Mucosa of descending colon (tissue), 3 donors: ENCODE data around the gene CCL24. TPM values are rescaled to one million over a fixed set of nuclear protein-coding genes. Genes with fewer than 3 reads are reported as not detected.
"Not testable (repeated sequence)": the region's sequence is repeated elsewhere in the genome, so short reads cannot be mapped to it uniquely, and the experiment has no call there.

Experiments
- ATAC-seq: fragments of 200-7000 bp; cut with Tn5 transposase; one replicate; pipeline ENCODE4 v1.9.1; 2020; ENCODE audit warnings: mild to moderate bottlenecking, moderate library complexity
- DNase-seq, 3 donors: peaks; one replicate each; pipeline ENCODE4 v3.0.0-alpha.2; 2020
- H3K36me3 ChIP-seq: fragments of 200-600 bp; one replicate; pipeline ENCODE4 v1.8.0; 2021; ENCODE audit warnings: low read depth, mild to moderate bottlenecking
- H3K4me1 ChIP-seq: fragments of 200-600 bp; one replicate; pipeline ENCODE4 v1.8.0; 2021; ENCODE audit warnings: low read depth, mild to moderate bottlenecking
- H3K4me3 ChIP-seq: fragments of 200-600 bp; one replicate; pipeline ENCODE4 v1.8.0; 2021; ENCODE audit warnings: mild to moderate bottlenecking
- H3K9me3 ChIP-seq: fragments of 200-600 bp; one replicate; pipeline ENCODE4 v1.8.0; 2021; ENCODE audit warnings: mild to moderate bottlenecking
- CTCF ChIP-seq: fragments of 200-600 bp; IDR thresholded peaks from one replicate; pipeline ENCODE4 v1.8.0; 2022; ENCODE audit warnings: antibody characterized with exemption, mild to moderate bottlenecking
- intact Hi-C, 2 donors: fragments of 100-400 bp; cut with DNase I in 1 of 2; cut with micrococcal nuclease in 1 of 2; formaldehyde crosslinking; loops; one replicate each; pipeline versions ENCODE4 v1.11.0 to v1.11.1; 2022; cut with DNase I, micrococcal nuclease
- total RNA-seq, 3 donors: library from RNA; stranded (reverse); fragmentation: NEBNext Ultra II Directional in 2 of 3; extraction: Animal tissue kit (Norgen Biotek cat#: 25700) in 2 of 3; gene quantifications; one replicate each; pipeline versions ENCODE4 v1.2.1 to v1.2.4, GENCODE V29; 2021 to 2023
- donor health status: DM: no; HTN: no; CAD: no; lungs with moderate emphysema.
- donor health status: DM: no; HTN: no; CAD: no.
- donor health status: DM: no; HTN: yes; CAD: no.

Gene CCL24
- total RNA-seq, 3 donors from 2014 or later = 3.4 to 25.6 (median 6.9) TPM

DNA sequence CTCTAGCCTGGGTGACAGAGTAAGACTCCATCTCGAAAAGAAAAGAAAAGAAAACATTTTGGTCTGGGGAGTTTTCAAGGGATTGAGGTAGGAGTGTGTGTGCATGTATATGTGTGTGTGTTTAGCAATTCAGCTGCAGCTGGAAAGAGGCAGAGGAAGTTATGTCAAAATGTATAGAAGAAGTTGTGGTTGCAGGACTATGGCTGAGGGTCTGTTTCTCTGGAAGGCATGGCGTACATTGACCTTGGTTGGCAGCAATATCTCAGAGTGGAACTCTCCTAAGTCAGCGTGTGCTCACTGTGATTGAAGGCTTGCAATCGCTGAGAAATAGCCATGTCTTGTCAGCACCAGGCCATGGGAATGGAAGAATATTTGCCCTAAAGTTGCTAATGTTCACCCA, 36.6 kb upstream of the CCL24 start:
- no peak overlapping the region for H3K4me3 ChIP-seq
- H3K4me1 ChIP-seq = no peaks in the 10 kb centered on the region
- DNase-seq (no peak), ATAC-seq (peak; percentile 12)
- TF ChIP-seq CTCF = no peak
- intact Hi-C loops = no loop called here
- H3K9me3 ChIP-seq = no peaks in the 10 kb centered on the region
- H3K36me3 ChIP-seq = no peaks in the 10 kb centered on the region

DNA sequence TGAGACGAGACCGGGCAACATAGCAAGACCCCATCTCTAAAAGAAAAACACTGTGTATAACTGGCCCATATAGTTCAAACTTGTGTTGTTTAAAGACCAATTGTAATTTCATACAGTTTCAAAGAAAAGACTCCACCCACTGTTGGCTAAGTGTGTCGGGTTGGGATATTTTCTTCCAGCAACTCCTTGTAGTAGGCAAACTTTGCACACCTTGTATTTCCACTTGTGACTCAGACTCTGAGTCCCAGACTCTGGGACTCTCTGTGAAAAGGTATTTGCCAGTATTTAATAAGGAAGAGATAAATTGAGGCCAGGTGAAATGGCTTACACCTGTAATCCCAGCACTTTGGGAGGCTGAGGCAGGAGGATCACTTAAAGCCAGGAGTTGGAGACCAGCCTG, 36.0 kb upstream of the CCL24 start:
- no peaks in the 10 kb centered on the region for H3K36me3 ChIP-seq
- no peak for TF ChIP-seq CTCF
- DNase-seq (no peak), ATAC-seq (peak; percentile 59)
- H3K4me1 ChIP-seq = no peaks in the 10 kb centered on the region
- H3K4me3 ChIP-seq = no peak overlapping the region
- intact Hi-C loops = no loop called here
- H3K9me3 ChIP-seq = no peaks in the 10 kb centered on the region

GRCh38 chr7:75847707-75848106, 34.1 kb upstream of the CCL24 start:
- no peaks in the 10 kb centered on the region for H3K36me3 ChIP-seq
- H3K9me3 ChIP-seq = no peaks in the 10 kb centered on the region
- intact Hi-C loops = no loop called here

DNA sequence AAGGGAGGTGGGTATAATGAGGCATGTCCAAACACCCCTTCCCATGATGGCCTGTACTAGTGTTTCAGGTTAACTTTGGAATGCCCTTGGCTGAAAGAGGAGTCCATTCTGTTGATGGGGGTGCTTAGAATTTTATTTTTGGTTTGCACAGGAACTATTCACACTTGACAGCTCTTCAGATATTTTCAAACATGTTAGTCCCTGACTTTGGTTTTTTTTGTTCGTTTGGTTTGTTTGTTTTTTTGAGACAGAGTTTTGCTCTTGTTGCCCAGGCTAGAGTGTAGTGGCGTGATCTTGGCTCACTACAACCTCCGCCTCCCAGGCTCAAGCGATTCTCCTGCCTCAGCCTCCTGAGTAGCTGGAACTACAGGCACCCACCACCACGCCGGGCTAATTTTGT, 31.5 kb upstream of the CCL24 start:
- ATAC-seq, H3K4me3 ChIP-seq, DNase-seq, H3K4me1 ChIP-seq, intact Hi-C loops, H3K9me3 ChIP-seq, H3K36me3 ChIP-seq: not testable (repeated sequence)

More at GRCh38 chr7:75847707-75848106, 34.1 kb upstream of the CCL24 start:
- ATAC-seq (no peak), DNase-seq (no peak)
- Histone ChIP-seq H3K4me1 (no peaks in the 10 kb centered on the region), H3K4me3 (no peak overlapping the region)
- no peak for TF ChIP-seq CTCF

DNA sequence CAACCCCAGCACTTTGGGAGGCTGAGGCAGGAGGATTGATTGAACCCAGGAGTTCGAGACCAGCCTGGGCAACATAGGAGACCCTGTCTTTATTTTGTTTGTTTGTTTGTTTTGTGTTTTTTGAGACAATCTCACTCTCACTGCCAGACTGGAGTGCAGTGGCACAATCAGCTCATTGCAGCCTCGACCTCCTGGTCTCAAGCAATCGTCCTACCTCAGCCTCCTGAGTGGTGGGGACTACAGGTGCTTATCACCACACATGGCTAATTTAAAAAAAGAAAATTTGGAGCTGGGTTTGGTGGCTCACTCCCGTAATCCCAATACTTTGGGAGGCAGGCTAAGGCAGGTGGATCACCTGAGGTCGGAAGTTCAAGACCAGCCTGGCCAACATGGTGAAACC, 30.6 kb upstream of the CCL24 start:
- Histone ChIP-seq H3K9me3 (no peaks in the 10 kb centered on the region), H3K4me1 (no peaks in the 10 kb centered on the region), H3K4me3 (no peak overlapping the region), H3K36me3 (no peaks in the 10 kb centered on the region)
- ATAC-seq (no peak), DNase-seq (no peak)
- TF ChIP-seq CTCF = no peak
- intact Hi-C loops = no loop called here

- H3K4me3 ChIP-seq = no peak overlapping the region
- no peak for DNase-seq
- intact Hi-C loops = no loop called here
- H3K9me3 ChIP-seq = no peaks in the 10 kb centered on the region
- ATAC-seq = no peak
- H3K36me3 ChIP-seq = no peaks in the 10 kb centered on the region
- no peak for TF ChIP-seq CTCF
- H3K4me1 ChIP-seq = no peaks in the 10 kb centered on the region
Measured at GRCh38 chr7:75843613-75844116, 30.1 kb upstream of the CCL24 start.
